Measurements from ENCODE around the gene TTC7B.

The TTC7B gene

GRCh38 chr14:90699016-90699415 is 117.2 kb downstream of the TTC7B start:
- no peak for DNase-seq

GRCh38 chr14:90698379-90698869 is 117.8 kb downstream of the TTC7B start:
- peak; percentile 70 for DNase-seq

DNA sequence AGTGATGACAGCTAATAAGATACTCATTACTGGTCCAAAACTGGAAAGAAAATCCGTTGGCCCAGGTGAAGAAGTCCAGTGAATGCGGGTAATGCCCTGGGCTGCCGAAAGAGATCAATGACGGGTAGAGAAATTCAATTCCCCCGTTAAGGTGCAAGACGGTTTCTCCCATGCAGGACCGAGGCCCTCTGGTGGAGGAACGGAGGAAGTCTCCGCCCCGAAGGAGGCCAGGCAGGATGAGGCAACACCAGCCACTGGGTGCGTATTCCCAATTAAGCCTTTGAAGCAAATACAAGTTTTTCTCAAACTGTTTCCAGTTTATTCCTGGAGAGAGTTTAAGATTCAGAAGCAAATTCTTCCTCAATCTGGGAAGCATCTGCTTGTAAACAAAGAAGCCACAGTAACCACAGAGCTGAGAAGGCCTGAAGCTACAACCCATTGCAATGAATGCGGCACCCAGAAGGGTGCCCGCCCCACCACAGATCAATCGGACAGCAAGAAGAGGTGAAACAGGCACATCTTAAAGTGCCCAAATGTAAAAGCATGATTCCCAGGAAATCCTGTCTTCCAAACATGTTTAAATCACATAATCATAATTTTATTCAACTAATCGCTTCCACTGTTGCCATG is 118.5 kb downstream of the TTC7B start:
- peak; percentile 81 for DNase-seq

DNA sequence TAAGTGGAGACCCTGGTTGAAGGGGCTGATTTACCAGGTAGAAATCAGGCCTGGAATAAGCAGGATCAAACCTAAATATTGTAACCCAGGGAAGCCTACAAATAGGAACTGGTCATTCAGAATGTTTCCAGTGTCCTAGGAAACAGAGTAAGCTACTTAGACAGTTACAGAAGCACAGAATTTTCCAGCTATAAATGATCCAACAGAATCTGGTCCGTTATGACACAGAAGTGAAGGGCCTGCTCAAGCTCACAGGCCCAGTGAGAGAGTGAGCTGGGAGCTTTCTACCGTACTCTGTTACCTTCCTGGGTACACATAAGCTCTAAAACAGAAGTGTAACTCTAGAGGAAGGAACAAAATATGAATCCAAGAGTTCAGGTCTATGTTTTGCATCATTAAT is 119.1 kb downstream of the TTC7B start:
- no peak for DNase-seq

DNA sequence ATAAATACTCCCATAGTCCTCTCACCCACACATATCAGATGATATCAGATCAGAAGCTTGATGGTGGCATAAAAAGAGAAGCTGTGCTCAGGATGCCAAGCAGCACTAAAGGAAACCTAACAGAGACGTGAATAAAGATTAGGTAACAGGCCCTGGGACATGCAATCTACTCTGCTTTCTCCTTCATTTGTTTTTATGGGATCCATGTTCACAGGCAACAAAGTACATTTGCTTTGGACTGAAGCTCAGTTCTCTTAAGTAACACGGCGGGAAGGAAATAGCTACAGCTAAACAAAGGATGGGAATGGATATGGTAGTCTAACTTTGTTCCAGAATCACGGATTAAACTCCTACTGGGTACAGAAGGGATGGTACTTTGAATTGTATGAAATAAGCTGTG is 119.5 kb downstream of the TTC7B start:
- no peak for DNase-seq

- no peak for DNase-seq
Measured at GRCh38 chr14:90695997-90696660, 120.1 kb downstream of the TTC7B start.

GRCh38 chr14:90693413-90693812 is 122.8 kb downstream of the TTC7B start:
- no peak for DNase-seq

GRCh38 chr14:90692826-90693225 is 123.4 kb downstream of the TTC7B start:
- DNase-seq = no peak

- DNase-seq = peak; percentile 14
Measured at GRCh38 chr14:90692061-90692460, 124.2 kb downstream of the TTC7B start.

- DNase-seq = no peak
Measured at GRCh38 chr14:90691627-90692026, 124.6 kb downstream of the TTC7B start.

- no peak for DNase-seq
Measured at GRCh38 chr14:90687680-90688079, 128.6 kb downstream of the TTC7B start.

DNA sequence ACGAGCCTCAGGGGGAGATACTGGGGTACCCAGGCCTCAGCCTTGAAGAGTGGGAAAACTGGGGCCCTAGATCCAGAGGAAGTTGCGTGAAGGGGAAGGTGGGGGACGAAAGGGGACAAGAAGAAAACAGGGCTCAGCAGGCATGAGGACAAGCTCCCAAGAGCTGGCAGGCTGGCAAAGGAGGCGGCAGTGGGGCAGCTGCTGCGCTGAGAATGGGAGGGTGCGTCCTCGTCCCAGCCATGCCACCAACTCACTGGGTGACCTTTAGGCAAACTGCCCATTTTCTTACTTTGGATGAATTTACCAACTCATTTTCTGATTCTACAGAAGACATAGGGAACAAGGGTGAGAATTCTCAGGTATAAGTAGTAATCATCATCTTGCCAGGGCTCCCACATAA is 133.6 kb downstream of the TTC7B start:
- DNase-seq = no peak

DNA sequence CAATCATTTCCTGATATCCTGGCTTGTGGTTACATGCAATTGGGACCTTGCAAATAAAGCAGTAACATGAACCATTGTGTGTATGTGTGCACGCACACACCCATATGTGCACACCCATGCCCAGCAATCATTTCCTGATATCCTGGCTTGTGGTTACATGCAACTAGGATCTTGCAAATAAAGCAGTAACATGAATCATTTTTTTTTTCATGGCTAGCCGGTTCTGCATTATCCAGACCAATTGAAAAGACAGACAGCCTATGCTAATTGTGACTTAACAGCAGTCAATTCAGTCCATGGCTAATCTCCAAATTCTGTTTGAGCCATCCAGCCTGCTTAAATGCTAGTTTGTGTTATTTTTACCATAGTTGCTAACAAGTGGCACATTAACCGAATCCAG is 134.3 kb downstream of the TTC7B start:
- DNase-seq = no peak

DNA sequence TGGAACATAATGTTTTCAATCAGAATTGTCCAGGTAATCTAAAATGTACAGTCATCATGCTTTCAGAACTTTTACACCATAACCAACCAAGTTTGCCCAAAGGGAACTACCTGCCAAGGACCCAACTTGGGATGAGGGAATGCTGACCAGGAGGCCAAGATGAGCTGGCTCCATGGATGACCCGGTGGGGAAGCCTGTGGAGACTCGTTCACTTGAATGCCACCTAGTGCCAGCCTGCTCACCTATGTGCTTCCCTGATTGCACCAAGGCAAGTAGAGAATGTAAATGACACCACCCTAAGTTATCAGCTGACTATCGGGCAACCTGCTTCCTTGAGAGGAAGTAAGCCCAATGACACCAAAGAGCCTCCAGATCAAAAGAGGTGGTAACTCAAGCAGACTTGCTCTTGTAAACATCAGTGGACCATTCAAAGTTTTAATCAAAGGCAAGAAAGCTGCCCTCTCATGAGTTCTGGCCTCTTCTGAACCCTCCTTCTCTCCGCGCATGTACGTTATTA is 137.3 kb downstream of the TTC7B start:
- DNase-seq = no peak

DNA sequence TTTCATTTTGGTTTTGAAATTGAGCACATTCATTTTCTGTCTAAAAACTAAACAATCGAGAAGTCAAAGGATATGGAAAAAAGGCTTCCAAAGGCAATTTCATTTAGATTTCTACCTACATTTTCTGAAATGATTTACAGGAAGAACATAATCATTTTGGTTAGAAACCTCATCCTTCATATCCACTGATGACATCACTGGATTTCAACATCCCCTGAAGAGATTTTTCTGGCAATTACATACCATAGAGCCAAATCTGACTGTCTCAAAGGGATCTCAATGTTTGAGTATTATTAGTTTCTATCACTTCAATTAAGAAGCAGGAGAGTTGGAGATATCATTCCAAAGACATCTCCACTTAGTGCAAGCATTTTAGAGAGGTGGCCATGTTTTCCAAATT is 137.8 kb downstream of the TTC7B start:
- DNase-seq = peak; percentile 43

GRCh38 chr14:90677484-90678050 is 138.7 kb downstream of the TTC7B start:
- peak; percentile 50 for DNase-seq

GRCh38 chr14:90676912-90677311 is 139.3 kb downstream of the TTC7B start:
- DNase-seq = no peak

DNA sequence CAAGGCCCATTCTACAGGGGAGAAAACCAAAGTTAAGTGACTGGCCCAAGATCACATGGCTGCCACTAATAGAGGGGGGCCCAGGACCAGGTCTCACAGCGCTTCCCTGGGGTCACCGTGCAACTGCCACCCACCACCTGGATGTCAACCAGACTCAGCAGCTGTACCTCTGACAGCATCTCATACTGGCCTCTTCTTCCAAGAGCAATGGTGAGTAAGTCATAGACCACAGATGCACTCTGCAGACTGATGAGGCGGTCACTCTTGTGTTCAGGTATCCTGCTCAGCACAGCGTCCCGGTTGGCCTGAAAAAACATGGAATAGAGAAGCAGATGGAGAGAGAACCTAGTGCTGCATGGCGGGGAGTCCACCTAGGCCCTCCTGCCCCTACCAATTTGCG is 139.9 kb downstream of the TTC7B start:
- DNase-seq = no peak

- DNase-seq = peak; percentile 29
Measured at GRCh38 chr14:90675399-90675798, 140.8 kb downstream of the TTC7B start.

DNA sequence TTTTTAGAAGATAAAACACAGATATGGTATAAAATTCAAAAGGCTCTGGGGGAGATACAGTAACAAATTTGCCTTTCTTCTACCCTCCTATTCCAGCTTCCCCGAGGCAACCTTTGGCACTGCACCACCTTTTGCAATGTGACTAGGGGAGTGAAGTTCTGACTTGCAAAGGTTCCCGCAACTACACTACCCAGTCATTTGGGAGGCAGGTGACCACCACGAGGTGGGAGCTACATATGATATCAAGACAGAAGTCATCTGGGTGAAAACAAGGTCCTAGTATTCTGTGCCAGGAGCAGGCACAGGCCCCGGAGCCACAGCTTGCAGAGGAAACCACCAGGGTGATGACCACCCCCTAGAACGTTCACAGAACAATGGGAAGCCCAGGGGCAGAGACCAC is 141.5 kb downstream of the TTC7B start:
- DNase-seq = no peak

- no peak for DNase-seq
Measured at GRCh38 chr14:90674043-90674670, 142.1 kb downstream of the TTC7B start.

GRCh38 chr14:90671382-90672234 is 144.6 kb downstream of the TTC7B start:
- DNase-seq = no peak
